ENCODE results near the gene SCAF8. TPM values are rescaled to one million over a fixed set of nuclear protein-coding genes. Genes with fewer than 3 reads are reported as not detected.
"Not testable (repeated sequence)": the region's sequence is repeated elsewhere in the genome, so short reads cannot be mapped to it uniquely, and the experiment has no call there.

SCAF8 gene
- polyA plus RNA-seq, 1 donor from 2014 or later = 34.1 TPM

DNA sequence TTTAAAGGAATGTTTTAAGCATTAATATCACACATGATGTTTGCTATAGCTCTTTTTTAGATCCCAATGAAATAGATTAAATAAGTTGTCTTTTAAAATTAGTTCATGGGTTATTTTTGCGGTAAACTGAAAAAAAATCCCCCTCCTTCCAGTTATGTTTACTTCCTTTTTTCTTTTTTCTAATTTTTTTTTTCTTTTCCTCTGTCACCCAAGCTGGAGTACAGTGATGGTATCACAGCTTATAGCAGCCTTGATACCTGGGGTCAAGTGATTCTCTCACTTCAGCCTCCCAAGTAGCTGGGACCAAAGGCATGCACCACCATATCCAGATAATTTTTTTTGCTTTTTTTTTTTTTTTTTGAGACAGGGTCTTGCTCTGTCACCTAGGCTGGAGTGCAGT lies 17.8 kb upstream of the SCAF8 start:
- Histone ChIP-seq H3K9ac (ENCODE audit: low read length) (no peak overlapping the region), H3F3A (ENCODE audit: insufficient read depth, low read length, poor library complexity, severe bottlenecking) (no peaks in the 10 kb centered on the region), H2AFZ (ENCODE audit: low read depth, low read length) (no peak overlapping the region), H3K79me2 (replicated peaks; ENCODE audit: insufficient read depth, low read length) (no peaks in the 10 kb centered on the region), H3K9me3 (ENCODE audit: low read length) (no peaks in the 10 kb centered on the region), H3K9me2 (ENCODE audit: insufficient read depth, low read length) (no peaks in the 10 kb centered on the region), H3K27ac (ENCODE audit: low read length) (no peak overlapping the region), H3K4me3 (ENCODE audit: low read length) (no peak overlapping the region), H3K27me3 (ENCODE audit: insufficient read depth, low read depth, low read length) (no peaks in the 10 kb centered on the region), H3K4me2 (ENCODE audit: low read length) (no peak overlapping the region), H4K20me1 (ENCODE audit: insufficient read depth) (no peaks in the 10 kb centered on the region), H3K36me3 (ENCODE audit: insufficient read depth, low read length) (no peaks in the 10 kb centered on the region)
- TF ChIP-seq, protein P1, sequence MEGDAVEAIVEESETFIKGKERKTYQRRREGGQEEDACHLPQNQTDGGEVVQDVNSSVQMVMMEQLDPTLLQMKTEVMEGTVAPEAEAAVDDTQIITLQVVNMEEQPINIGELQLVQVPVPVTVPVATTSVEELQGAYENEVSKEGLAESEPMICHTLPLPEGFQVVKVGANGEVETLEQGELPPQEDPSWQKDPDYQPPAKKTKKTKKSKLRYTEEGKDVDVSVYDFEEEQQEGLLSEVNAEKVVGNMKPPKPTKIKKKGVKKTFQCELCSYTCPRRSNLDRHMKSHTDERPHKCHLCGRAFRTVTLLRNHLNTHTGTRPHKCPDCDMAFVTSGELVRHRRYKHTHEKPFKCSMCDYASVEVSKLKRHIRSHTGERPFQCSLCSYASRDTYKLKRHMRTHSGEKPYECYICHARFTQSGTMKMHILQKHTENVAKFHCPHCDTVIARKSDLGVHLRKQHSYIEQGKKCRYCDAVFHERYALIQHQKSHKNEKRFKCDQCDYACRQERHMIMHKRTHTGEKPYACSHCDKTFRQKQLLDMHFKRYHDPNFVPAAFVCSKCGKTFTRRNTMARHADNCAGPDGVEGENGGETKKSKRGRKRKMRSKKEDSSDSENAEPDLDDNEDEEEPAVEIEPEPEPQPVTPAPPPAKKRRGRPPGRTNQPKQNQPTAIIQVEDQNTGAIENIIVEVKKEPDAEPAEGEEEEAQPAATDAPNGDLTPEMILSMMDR (IDR thresholded peaks at IDR 0.05; ENCODE audit: poor library complexity, severe bottlenecking) = no peak
- TF ChIP-seq RAD21 (conservative IDR thresholded peaks at IDR 0.05) (no peak), SMC3 (conservative IDR thresholded peaks at IDR 0.05; ENCODE audit: poor library complexity) (no peak), EZH2 (IDR thresholded peaks at IDR 0.05; ENCODE audit: borderline replicate concordance, insufficient read depth, low read length, poor library complexity, severe bottlenecking) (no peak), EP300 (conservative IDR thresholded peaks at IDR 0.05; ENCODE audit: poor library complexity, severe bottlenecking) (no peak), POLR2AphosphoS5 (IDR thresholded peaks at IDR 0.05) (no peak)

DNA sequence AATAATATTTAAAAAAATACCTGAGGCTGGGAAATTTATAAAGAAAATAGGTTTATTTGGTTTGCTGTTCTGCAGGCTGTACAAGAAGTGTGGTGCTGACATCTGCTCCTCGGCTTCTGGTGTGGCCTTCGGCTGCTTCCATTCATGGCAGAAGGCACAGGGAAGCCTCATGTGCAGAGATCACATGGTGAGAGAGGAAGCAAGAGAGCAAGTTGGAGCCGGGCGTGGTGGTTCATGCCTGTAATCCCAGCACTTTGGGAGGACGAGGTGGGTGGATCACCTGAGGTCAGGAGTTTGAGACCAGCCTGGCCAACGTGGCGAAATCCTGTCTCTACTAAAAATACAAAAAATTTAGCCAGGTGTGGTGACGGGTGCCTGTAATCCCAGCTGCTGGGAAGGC lies 16.9 kb upstream of the SCAF8 start:
- H3K79me2 ChIP-seq (replicated peaks; ENCODE audit: insufficient read depth, low read length); H3K9me3 ChIP-seq (ENCODE audit: low read length); H4K20me1 ChIP-seq (ENCODE audit: insufficient read depth); H3K27me3 ChIP-seq (ENCODE audit: insufficient read depth, low read depth, low read length); H3K4me2 ChIP-seq (ENCODE audit: low read length); H3K9ac ChIP-seq (ENCODE audit: low read length); H3K4me3 ChIP-seq (ENCODE audit: low read length); H3K27ac ChIP-seq (ENCODE audit: low read length); H3F3A ChIP-seq (ENCODE audit: insufficient read depth, low read length, poor library complexity, severe bottlenecking); H2AFZ ChIP-seq (ENCODE audit: low read depth, low read length); H3K9me2 ChIP-seq (ENCODE audit: insufficient read depth, low read length); H3K36me3 ChIP-seq (ENCODE audit: insufficient read depth, low read length): not testable (repeated sequence)

DNA sequence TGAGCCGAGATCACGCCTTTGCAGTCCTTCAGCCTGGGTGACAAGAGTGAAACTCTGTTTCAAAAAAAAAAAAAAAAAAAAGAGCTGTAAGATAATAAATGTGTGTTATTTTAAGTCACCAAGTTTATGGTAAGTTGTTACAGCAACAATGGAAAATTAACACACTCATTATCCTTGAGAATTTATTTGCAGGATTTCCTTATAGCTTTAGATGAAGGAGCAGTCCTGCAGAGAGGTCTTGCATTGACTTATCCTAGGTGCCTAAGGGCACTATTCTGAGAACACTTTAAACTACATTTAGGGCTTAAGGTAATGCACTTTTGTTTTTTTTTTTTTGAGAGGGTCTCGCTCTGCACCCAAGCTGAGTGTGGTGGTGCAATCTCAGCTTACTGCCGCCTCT lies 13.8 kb upstream of the SCAF8 start:
- Histone ChIP-seq H3K79me2 (replicated peaks; ENCODE audit: insufficient read depth, low read length) (no peaks in the 10 kb centered on the region), H3K9me2 (ENCODE audit: insufficient read depth, low read length) (no peaks in the 10 kb centered on the region), H2AFZ (ENCODE audit: low read depth, low read length) (no peak overlapping the region), H3K36me3 (ENCODE audit: insufficient read depth, low read length) (no peaks in the 10 kb centered on the region), H3K4me2 (ENCODE audit: low read length) (no peak overlapping the region), H3K4me3 (ENCODE audit: low read length) (no peak overlapping the region), H3K9me3 (ENCODE audit: low read length) (no peaks in the 10 kb centered on the region), H3K27ac (ENCODE audit: low read length) (no peak overlapping the region), H3K9ac (ENCODE audit: low read length) (no peak overlapping the region), H3K27me3 (ENCODE audit: insufficient read depth, low read depth, low read length) (no peaks in the 10 kb centered on the region), H4K20me1 (ENCODE audit: insufficient read depth) (no peaks in the 10 kb centered on the region), H3F3A (ENCODE audit: insufficient read depth, low read length, poor library complexity, severe bottlenecking) (no peaks in the 10 kb centered on the region)
- TF ChIP-seq SMC3 (conservative IDR thresholded peaks at IDR 0.05; ENCODE audit: poor library complexity) = no peak

DNA sequence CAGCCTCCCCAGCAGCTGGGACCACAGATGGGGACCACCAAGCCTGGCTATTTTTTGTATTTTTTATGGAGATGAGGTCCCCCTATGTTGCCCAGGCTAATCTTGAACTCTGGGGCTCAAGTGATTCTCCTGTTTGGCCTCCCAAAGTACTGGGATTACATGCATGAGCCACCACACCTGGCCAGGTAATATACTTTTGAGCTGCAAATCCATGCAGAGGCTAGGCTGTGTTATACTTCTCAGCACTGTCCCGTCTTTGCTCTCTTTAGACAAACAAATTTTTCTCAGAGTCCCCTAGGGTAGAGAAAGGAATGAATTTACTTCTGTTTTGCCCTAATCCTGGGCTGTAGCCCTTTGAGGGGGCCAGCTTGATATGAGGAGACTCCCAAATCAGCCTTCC lies 13.4 kb upstream of the SCAF8 start:
- no peak overlapping the region for H3K9ac ChIP-seq (ENCODE audit: low read length)
- no peak for TF ChIP-seq EZH2 (IDR thresholded peaks at IDR 0.05; ENCODE audit: borderline replicate concordance, insufficient read depth, low read length, poor library complexity, severe bottlenecking)
- no peak overlapping the region for H3K4me3 ChIP-seq (ENCODE audit: low read length)

More for the DNA sequence above, 13.4 kb upstream of the SCAF8 start:
- Histone ChIP-seq H3K9me2 (ENCODE audit: insufficient read depth, low read length) (no peaks in the 10 kb centered on the region), H3K4me2 (ENCODE audit: low read length) (no peak overlapping the region), H3K27me3 (ENCODE audit: insufficient read depth, low read depth, low read length) (no peaks in the 10 kb centered on the region), H3K9me3 (ENCODE audit: low read length) (no peaks in the 10 kb centered on the region), H3K36me3 (ENCODE audit: insufficient read depth, low read length) (no peaks in the 10 kb centered on the region), H2AFZ (ENCODE audit: low read depth, low read length) (no peak overlapping the region), H3K27ac (ENCODE audit: low read length) (no peak overlapping the region), H3K79me2 (replicated peaks; ENCODE audit: insufficient read depth, low read length) (no peaks in the 10 kb centered on the region), H4K20me1 (ENCODE audit: insufficient read depth) (no peaks in the 10 kb centered on the region), H3F3A (ENCODE audit: insufficient read depth, low read length, poor library complexity, severe bottlenecking) (no peaks in the 10 kb centered on the region)
